H1 (cell line): ENCODE data around the gene QRICH1. TPM values are rescaled to one million over a fixed set of nuclear protein-coding genes. Genes with fewer than 3 reads are reported as not detected.

ENCODE experiments used
- CTCF ChIA-PET: fragments of 300-600 bp; sonication (Branson Sonifier 250); formaldehyde crosslinking; loops from one replicate; lab custom pipeline; 2021; ENCODE audit not compliant: partially characterized antibody; lab: Charles Lee
- POLR2A ChIA-PET: fragments of 300-600 bp; sonication (Branson Sonifier 250); formaldehyde crosslinking; loops from one replicate; lab custom pipeline; 2021; ENCODE audit warnings: inconsistent platforms; ENCODE audit not compliant: partially characterized antibody; lab: Charles Lee
- DNase-seq, 2 experiments: peaks; one replicate each; pipeline versions ENCODE4 v3.0.0 to v3.0.0-alpha.2; 2010 to 2022; ENCODE audit warnings: low spot score in 2 of 2, low read depth in 1 of 2, mixed read lengths in 1 of 2
- FAIRE-seq: peaks from 2 replicates; lab custom pipeline; 2011; peaks lifted over from hg19 to GRCh38; lab: Jason Lieb, UNC
- H2AFZ ChIP-seq: 2 replicates; pipeline ENCODE4 v1.8.1; 2012; ENCODE audit warnings: low read length, inconsistent platforms
- H2AK5ac ChIP-seq: 2 replicates; pipeline ENCODE4 v1.6.1; 2013; ENCODE audit warnings: low read depth, low read length
- H2BK120ac ChIP-seq: replicated peaks from 2 replicates; pipeline ENCODE3; 2013; ENCODE audit warnings: low read depth, low read length, inconsistent platforms
- H2BK12ac ChIP-seq: 2 replicates; pipeline ENCODE4 v1.6.1; 2013; ENCODE audit warnings: low read depth, low read length
- H2BK15ac ChIP-seq: 2 replicates; pipeline ENCODE4 v1.6.1; 2013; ENCODE audit warnings: low read length
- H2BK20ac ChIP-seq: 2 replicates; pipeline ENCODE4 v1.6.1; 2013; ENCODE audit warnings: low read length
- H2BK5ac ChIP-seq: 2 replicates; pipeline ENCODE4 v1.6.1; 2013; ENCODE audit warnings: low read depth, low read length
- H3K14ac ChIP-seq: 2 replicates; pipeline ENCODE4 v1.6.1; 2013; ENCODE audit warnings: inconsistent platforms; ENCODE audit not compliant: insufficient read length
- H3K18ac ChIP-seq: 2 replicates; pipeline ENCODE4 v1.6.1; 2013; ENCODE audit warnings: low read length; ENCODE audit errors: extremely low read depth
- H3K23ac ChIP-seq: 2 replicates; pipeline ENCODE4 v1.6.1; 2013; ENCODE audit warnings: inconsistent platforms; ENCODE audit not compliant: insufficient read length
- H3K23me2 ChIP-seq: 2 replicates; pipeline ENCODE4 v1.6.1; 2013; ENCODE audit warnings: low read depth, low read length
- H3K27ac ChIP-seq: 2 replicates; pipeline ENCODE4 v1.6.1; 2011; ENCODE audit warnings: low read depth, low read length, inconsistent platforms
- H3K27me3 ChIP-seq, 4 experiments: replicated peaks in 1 of 4; 1 replicate in 1 of 4; 2 replicates in 3 of 4; pipeline versions ENCODE4 v1.6.1 to v1.8.1; 2011 to 2013; ENCODE audit warnings: low read length in 3 of 4, mild to moderate bottlenecking in 3 of 4, inconsistent platforms in 2 of 4, mixed read lengths in 2 of 4, moderate library complexity in 1 of 4; ENCODE audit not compliant: control insufficient read depth in 3 of 4, insufficient read depth in 3 of 4; ENCODE audit errors: extremely low read depth in 1 of 4
- H3K36me3 ChIP-seq, 4 experiments: 2 replicates each; pipeline versions ENCODE4 v1.6.1 to v1.8.1; 2011 to 2013; ENCODE audit warnings: mild to moderate bottlenecking in 4 of 4, low read length in 3 of 4, moderate library complexity in 2 of 4, control low read depth in 1 of 4, inconsistent platforms in 1 of 4; ENCODE audit not compliant: insufficient read depth in 4 of 4, control insufficient read depth in 2 of 4
- H3K4ac ChIP-seq: replicated peaks from 2 replicates; pipeline ENCODE3; 2013; ENCODE audit warnings: low read length, low read depth, mixed read lengths, inconsistent platforms; ENCODE audit not compliant: insufficient read length
- H3K4me1 ChIP-seq, 4 experiments: replicated peaks in 1 of 4; 1 replicate in 1 of 4; 2 replicates in 3 of 4; pipeline versions ENCODE4 v1.6.1 to v1.8.1; 2011 to 2013; ENCODE audit warnings: low read length in 3 of 4, inconsistent platforms in 2 of 4, mixed read lengths in 1 of 4; ENCODE audit not compliant: insufficient read depth in 4 of 4, control insufficient read depth in 3 of 4
- H3K4me2 ChIP-seq, 2 experiments: 2 replicates each; pipeline versions ENCODE4 v1.6.1 to v1.8.1; 2011 to 2013; ENCODE audit warnings: low read depth in 2 of 2, low read length in 2 of 2, control low read depth in 1 of 2, inconsistent platforms in 1 of 2, mild to moderate bottlenecking in 1 of 2; ENCODE audit not compliant: insufficient read depth in 1 of 2
- H3K4me3 ChIP-seq, 4 experiments: fragments of 200-600, 300-600 bp in 1 of 4; sonication (generic), shearing (Covaris generic), sonication (Bioruptor Twin) in 1 of 4; 2 replicates each; pipeline versions ENCODE4 v1.5.1 to v1.8.1; 2011 to 2016; ENCODE audit warnings: low read length in 4 of 4, low read depth in 3 of 4, control low read depth in 2 of 4, inconsistent platforms in 2 of 4, mild to moderate bottlenecking in 2 of 4, mixed read lengths in 1 of 4, moderate library complexity in 1 of 4; ENCODE audit not compliant: insufficient read depth in 2 of 4; ENCODE audit errors: extremely low read depth in 1 of 4
- H3K56ac ChIP-seq: replicated peaks from 2 replicates; pipeline ENCODE3; 2013; ENCODE audit warnings: low read depth, mild to moderate bottlenecking, mixed read lengths, low read length, inconsistent platforms; ENCODE audit not compliant: insufficient read length
- H3K79me1 ChIP-seq: 2 replicates; pipeline ENCODE4 v1.6.1; 2013; ENCODE audit warnings: low read depth, low read length, control low read depth
- H3K79me2 ChIP-seq, 2 experiments: 2 replicates each; pipeline versions ENCODE4 v1.6.1 to v1.8.1; 2012 to 2013; ENCODE audit warnings: low read length in 2 of 2, mild to moderate bottlenecking in 2 of 2, inconsistent platforms in 1 of 2; ENCODE audit not compliant: insufficient read depth in 2 of 2, control insufficient read depth in 1 of 2
- H3K9ac ChIP-seq, 4 experiments: replicated peaks in 1 of 4; 1 replicate in 1 of 4; 2 replicates in 3 of 4; pipeline versions ENCODE4 v1.6.1 to v1.8.1; 2011 to 2013; ENCODE audit warnings: low read depth in 3 of 4, low read length in 3 of 4, control low read depth in 2 of 4, mild to moderate bottlenecking in 2 of 4, moderate library complexity in 2 of 4, inconsistent platforms in 1 of 4; ENCODE audit errors: extremely low read depth in 1 of 4
- H3K9me3 ChIP-seq, 2 experiments: 2 replicates each; pipeline versions ENCODE4 v1.6.1 to v1.8.1; 2012 to 2013; ENCODE audit warnings: mild to moderate bottlenecking in 2 of 2, moderate library complexity in 2 of 2, control low read depth in 1 of 2, inconsistent platforms in 1 of 2, low read depth in 1 of 2, low read length in 1 of 2, mixed read lengths in 1 of 2; ENCODE audit not compliant: insufficient read depth in 2 of 2
- H4K20me1 ChIP-seq, 2 experiments: replicated peaks in 1 of 2; 2 replicates each; pipeline versions ENCODE3 to v1.8.1; 2011 to 2013; ENCODE audit warnings: inconsistent platforms in 2 of 2, low read length in 2 of 2, mild to moderate bottlenecking in 1 of 2; ENCODE audit not compliant: insufficient read depth in 2 of 2, control insufficient read depth in 1 of 2
- H4K5ac ChIP-seq: 2 replicates; pipeline ENCODE4 v1.6.1; 2013; ENCODE audit warnings: low read length, low read depth, mixed read lengths, inconsistent platforms; ENCODE audit not compliant: insufficient read length
- H4K8ac ChIP-seq: 2 replicates; pipeline ENCODE4 v1.8.0; 2013; ENCODE audit warnings: mild to moderate bottlenecking, moderate library complexity, low read length, inconsistent platforms; ENCODE audit not compliant: insufficient read depth; ENCODE audit errors: extremely low read depth
- H4K91ac ChIP-seq: replicated peaks from 2 replicates; pipeline ENCODE3; 2013; ENCODE audit warnings: low read length, mixed read lengths, inconsistent platforms; ENCODE audit not compliant: insufficient read length
- CHD2 ChIP-seq: IDR thresholded peaks from 2 replicates; pipeline ENCODE4 v1.6.1; 2012; ENCODE audit warnings: low read length, improper control_type of control experiment
- EGR1 ChIP-seq: IDR thresholded peaks from 2 replicates; pipeline ENCODE4 v1.6.1; 2011; ENCODE audit warnings: low read depth, low read length, borderline replicate concordance
- EZH2 ChIP-seq: fragments of 200-600 bp; sonication (generic); IDR thresholded peaks from 2 replicates; pipeline ENCODE4 v1.7.1; 2012; ENCODE audit warnings: low read depth, mild to moderate bottlenecking, moderate library complexity, low read length, inconsistent platforms; ENCODE audit not compliant: severe bottlenecking
- KDM4A ChIP-seq: IDR thresholded peaks from one replicate; pipeline ENCODE4 v1.7.1; 2012; ENCODE audit warnings: low read depth, mild to moderate bottlenecking, moderate library complexity, low read length, inconsistent platforms; ENCODE audit not compliant: severe bottlenecking
- NANOG ChIP-seq: IDR thresholded peaks from 2 replicates; pipeline ENCODE4 v1.6.1; 2011; ENCODE audit warnings: low read length, low read depth, mild to moderate bottlenecking, inconsistent platforms; ENCODE audit not compliant: insufficient read depth, poor library complexity, severe bottlenecking
- NRF1 ChIP-seq: IDR thresholded peaks from 2 replicates; pipeline ENCODE4 v1.6.1; 2011; ENCODE audit warnings: mild to moderate bottlenecking, low read depth, low read length, improper control_type of control experiment
- PHF8 ChIP-seq: fragments of 200-600 bp; sonication (generic); conservative IDR thresholded peaks from 2 replicates; pipeline ENCODE4 v1.7.1; 2012; ENCODE audit warnings: low read depth, mild to moderate bottlenecking, inconsistent platforms, low read length, moderate library complexity
- RAD21 ChIP-seq, 2 experiments: IDR thresholded peaks in 1 of 2; conservative IDR thresholded peaks in 1 of 2; 2 replicates each; pipeline ENCODE4 v1.6.1; 2011; ENCODE audit warnings: low read depth in 2 of 2, low read length in 2 of 2, improper control_type of control experiment in 1 of 2, inconsistent platforms in 1 of 2, mild to moderate bottlenecking in 1 of 2, moderate library complexity in 1 of 2
- SIN3A ChIP-seq, 2 experiments: IDR thresholded peaks in 1 of 2; conservative IDR thresholded peaks in 1 of 2; 2 replicates each; pipeline ENCODE4 v1.6.1; 2011 to 2012; ENCODE audit warnings: low read length in 2 of 2, improper control_type of control experiment in 1 of 2, low read depth in 1 of 2, mild to moderate bottlenecking in 1 of 2
- TBP ChIP-seq: IDR thresholded peaks from 2 replicates; pipeline ENCODE4 v1.6.1; 2011; ENCODE audit warnings: low read depth, low read length, improper control_type of control experiment
- TEAD4 ChIP-seq: IDR thresholded peaks from 2 replicates; pipeline ENCODE4 v1.6.1; 2012; ENCODE audit warnings: low read depth, low read length, inconsistent platforms, mixed read lengths
- WGBS, 2 experiments: shearing (Covaris generic) in 1 of 2; methylation state at CpG; one replicate each; pipeline versions ENCODE4 v1.1.6 to v1.1.7; 2013 to 2015; ENCODE audit warnings: low lambda C conversion rate in 2 of 2, mixed read lengths in 2 of 2, inconsistent platforms in 1 of 2, low coverage in 1 of 2, missing lambda C conversion rate in 1 of 2; ENCODE audit not compliant: insufficient replicate concordance in 2 of 2, insufficient coverage in 1 of 2, insufficient read length in 1 of 2; ENCODE audit errors: extremely low coverage in 1 of 2, missing lambda C conversion rate in 1 of 2; 5-methylcytosine and 5-hydroxymethylcytosine counted together
- polyA plus RNA-seq, 7 experiments: library from polyadenylated mRNA; depleted of rRNA in 3 of 7; stranded (reverse) in 5 of 7; unstranded in 2 of 7; fragments of >200 nt in 5 of 7; fragments of 200-250 nt in 2 of 7; gene quantifications; 1 replicate in 5 of 7; 2 replicates in 1 of 7; 4 replicates in 1 of 7; pipeline versions ENCODE4 v1.2.1 to v1.2.3, GENCODE V29; 2011 to 2013; ENCODE audit warnings: missing spikeins in 2 of 7, mixed read lengths in 2 of 7
- total RNA-seq: library from RNA; stranded (reverse); fragmentation: NEBNext Ultra II Directional; extraction: Animal tissue kit (Norgen Biotek cat#: 25700); gene quantifications from 2 replicates; pipeline ENCODE4 v1.2.1, GENCODE V29; 2021
- TF ChIP-seq, protein P1 (sequence below): IDR thresholded peaks from 2 replicates; pipeline ENCODE4 v1.6.1; 2012; ENCODE audit warnings: low read length, inconsistent platforms

The QRICH1 gene
- total and polyA plus RNA-seq, 2 of the 8 experiments (the other 6 are each of a cell fraction or from before 2014, with no cell fraction given), result 128 to 142 TPM

DNA sequence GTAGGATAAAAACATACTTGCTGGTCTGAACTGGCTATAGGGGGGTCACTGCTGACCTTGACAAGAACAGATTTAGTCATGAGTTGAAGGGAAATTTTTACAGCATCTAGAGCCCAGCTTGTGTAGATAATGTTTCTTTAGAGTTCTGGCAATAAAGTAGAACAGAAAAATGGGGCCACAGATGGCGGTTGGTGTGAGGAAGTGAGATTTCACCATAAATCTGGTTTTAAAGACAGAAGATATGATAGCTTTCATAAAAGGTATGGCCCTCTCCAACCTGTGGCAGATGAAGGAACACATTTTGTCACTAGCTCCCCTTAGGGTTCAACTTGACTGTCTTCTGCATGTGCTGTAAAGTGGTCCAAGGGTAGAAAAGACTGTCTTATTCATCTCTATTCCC, 40.3 kb downstream of the QRICH1 start:
- peaks cover 12% of the 10 kb centered on the region for H3K79me1 ChIP-seq
- H4K91ac ChIP-seq, result no peak overlapping the region
- POLR2A ChIA-PET, result interaction anchor here (0.5 to 1.2 kb wide), 3 partner anchors 10 to 275 kb away, joined by 3 read pairs; partner anchors contain the start of gene QRICH1
- H3K27ac ChIP-seq, result no peak overlapping the region
- CTCF ChIA-PET, result no interaction called here
- no peak overlapping the region for H4K5ac ChIP-seq
- H3K14ac ChIP-seq, result no peak overlapping the region
- H3K4me3 ChIP-seq, result no peak overlapping the region
- H2BK120ac ChIP-seq, result no peak overlapping the region
- H3K27me3 ChIP-seq, result no peaks in the 10 kb centered on the region; a peak in 1 of 7 replicates
- H3K4me2 ChIP-seq, result no peak overlapping the region
- H2BK20ac ChIP-seq, result no peak overlapping the region
- H2BK12ac ChIP-seq, result no peak overlapping the region
- H3K23ac ChIP-seq, result no peak overlapping the region
- no peak overlapping the region for H3K18ac ChIP-seq
- no peak overlapping the region for H2AFZ ChIP-seq
- H3K23me2 ChIP-seq, result no peaks in the 10 kb centered on the region
- no peak overlapping the region for H3K4ac ChIP-seq
- no peak for FAIRE-seq
- H3K36me3 ChIP-seq, result peaks cover 32 to 57% (median 46%) of the 10 kb centered on the region in 4 experiments
- WGBS, 2 experiments, result 94% methylated on average over 1 of the region's 1 CpG; no CpG with 5 or more reads in 1 of the 2 experiments
- DNase-seq, result no peak
- H3K56ac ChIP-seq, result no peak overlapping the region
- no peak overlapping the region for H3K9ac ChIP-seq
- H2BK5ac ChIP-seq, result no peak overlapping the region
- H2AK5ac ChIP-seq, result no peak overlapping the region
- no peak overlapping the region for H2BK15ac ChIP-seq
- no peak overlapping the region for H4K8ac ChIP-seq
- H3K79me2 ChIP-seq, result peaks cover 0 to 17% of the 10 kb centered on the region in 2 experiments; a peak in 2 of 4 replicates
- H3K4me1 ChIP-seq, result no peaks in the 10 kb centered on the region
- peaks cover 0 to 11% of the 10 kb centered on the region in 2 experiments for H4K20me1 ChIP-seq
- H3K9me3 ChIP-seq, result no peaks in the 10 kb centered on the region
- TF ChIP-seq RAD21 (IDR thresholded peaks at IDR 0.05 in 1 of 2, conservative IDR thresholded peaks at IDR 0.05 in 1 of 2; ENCODE audit: low read depth in 2 of 2, low read length in 2 of 2), result no peak
- no peak for TF ChIP-seq PHF8
- TF ChIP-seq CHD2, result no peak
- TF ChIP-seq EZH2, result no peak
- TF ChIP-seq KDM4A, result no peak
- TF ChIP-seq, protein P1, sequence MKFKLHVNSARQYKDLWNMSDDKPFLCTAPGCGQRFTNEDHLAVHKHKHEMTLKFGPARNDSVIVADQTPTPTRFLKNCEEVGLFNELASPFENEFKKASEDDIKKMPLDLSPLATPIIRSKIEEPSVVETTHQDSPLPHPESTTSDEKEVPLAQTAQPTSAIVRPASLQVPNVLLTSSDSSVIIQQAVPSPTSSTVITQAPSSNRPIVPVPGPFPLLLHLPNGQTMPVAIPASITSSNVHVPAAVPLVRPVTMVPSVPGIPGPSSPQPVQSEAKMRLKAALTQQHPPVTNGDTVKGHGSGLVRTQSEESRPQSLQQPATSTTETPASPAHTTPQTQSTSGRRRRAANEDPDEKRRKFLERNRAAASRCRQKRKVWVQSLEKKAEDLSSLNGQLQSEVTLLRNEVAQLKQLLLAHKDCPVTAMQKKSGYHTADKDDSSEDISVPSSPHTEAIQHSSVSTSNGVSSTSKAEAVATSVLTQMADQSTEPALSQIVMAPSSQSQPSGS, result no peak
- no peak for TF ChIP-seq TEAD4
- TF ChIP-seq EGR1, result no peak
- TF ChIP-seq SIN3A (conservative IDR thresholded peaks at IDR 0.05 in 1 of 2, IDR thresholded peaks at IDR 0.05 in 1 of 2; ENCODE audit: low read depth in 1 of 2, low read length in 2 of 2), result no peak
- no peak for TF ChIP-seq TBP
- TF ChIP-seq NRF1, result no peak
- TF ChIP-seq NANOG, result no peak
